Stimulated activated CD4-positive, alpha-beta T cell treated with anti-CD3 and anti-CD28 coated beads, Interleukin-4, amount 100 ng/mL, for 24 hours (primary cell): ENCODE measurements around the gene ZNF431.
"Not testable (repeated sequence)": the region's sequence is repeated elsewhere in the genome, so short reads cannot be mapped to it uniquely, and the experiment has no call there.

ENCODE experiments used
- DNase-seq: peaks from one replicate; pipeline ENCODE4 v3.0.0-alpha.2; 2020

The ZNF431 gene

GRCh38 chr19:21147540-21147939 lies 5.7 kb downstream of the ZNF431 start:
- DNase-seq: no peak

- DNase-seq: no peak
These were observed 6.8 kb downstream of the ZNF431 start for GRCh38 chr19:21148681-21149080.

GRCh38 chr19:21149877-21150276 lies 8.0 kb downstream of the ZNF431 start:
- DNase-seq: no peak

DNA sequence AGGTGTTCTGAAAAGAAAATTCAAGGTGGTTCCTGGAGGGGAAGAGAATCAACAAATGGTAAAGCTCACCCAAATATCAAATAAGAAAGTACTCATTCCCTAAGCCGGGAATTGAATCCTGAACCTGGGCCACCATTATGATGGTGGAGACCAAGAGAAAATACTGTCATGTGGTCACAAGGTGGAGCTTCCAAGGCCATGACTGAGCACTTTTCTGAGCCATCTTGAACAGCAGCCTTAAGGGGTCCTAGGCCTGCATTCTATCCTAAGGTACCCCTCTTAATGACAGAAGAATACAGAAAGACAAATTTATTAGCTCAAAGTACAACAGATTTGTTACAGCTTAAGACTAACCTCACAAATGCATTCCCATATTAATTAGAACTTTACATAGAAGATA lies 9.6 kb downstream of the ZNF431 start:
- DNase-seq: no peak

- DNase-seq: no peak
These were observed 16.8 kb downstream of the ZNF431 start for GRCh38 chr19:21158523-21159135.

- no peak for DNase-seq
These were observed 22.7 kb downstream of the ZNF431 start for GRCh38 chr19:21164541-21164940.

- no peak for DNase-seq
These were observed 24.6 kb downstream of the ZNF431 start for GRCh38 chr19:21166436-21166835.

- DNase-seq: no peak
These were observed 55.9 kb downstream of the ZNF431 start for GRCh38 chr19:21197590-21198295.

DNA sequence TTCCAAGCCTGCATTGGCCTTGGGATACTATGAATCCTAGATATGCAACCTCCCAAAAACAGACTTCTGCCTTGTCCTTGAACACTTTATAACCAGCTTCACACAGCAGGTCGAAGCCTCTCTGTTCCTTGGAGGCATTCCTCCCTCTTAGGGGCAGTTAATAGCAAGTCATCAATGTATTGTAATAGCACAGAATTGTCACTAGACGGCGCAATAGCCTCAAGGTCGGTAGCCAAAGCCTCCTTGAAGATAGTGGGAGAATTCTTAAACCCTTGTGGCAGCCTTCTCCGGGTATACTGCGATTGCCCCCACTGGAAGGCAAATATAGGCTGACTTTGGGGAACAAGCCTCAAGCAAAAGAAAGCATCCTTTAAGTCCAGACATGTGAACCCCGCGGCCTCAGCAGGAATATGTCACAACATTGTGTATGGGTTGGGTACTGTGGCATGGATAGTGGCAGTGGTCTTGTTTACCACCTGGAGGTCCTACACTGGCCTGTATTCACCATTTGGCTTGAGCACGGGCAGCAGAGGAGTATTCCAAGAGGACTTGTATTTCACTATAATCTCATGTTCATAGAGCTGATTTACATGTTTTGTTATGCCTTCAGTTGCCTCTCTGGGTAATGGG lies 61.1 kb downstream of the ZNF431 start:
- peak; percentile 24 for DNase-seq

GRCh38 chr19:21210037-21210621 lies 68.3 kb downstream of the ZNF431 start:
- DNase-seq: no peak

- DNase-seq: no peak
These were observed 79.9 kb downstream of the ZNF431 start for GRCh38 chr19:21221693-21222092.

DNA sequence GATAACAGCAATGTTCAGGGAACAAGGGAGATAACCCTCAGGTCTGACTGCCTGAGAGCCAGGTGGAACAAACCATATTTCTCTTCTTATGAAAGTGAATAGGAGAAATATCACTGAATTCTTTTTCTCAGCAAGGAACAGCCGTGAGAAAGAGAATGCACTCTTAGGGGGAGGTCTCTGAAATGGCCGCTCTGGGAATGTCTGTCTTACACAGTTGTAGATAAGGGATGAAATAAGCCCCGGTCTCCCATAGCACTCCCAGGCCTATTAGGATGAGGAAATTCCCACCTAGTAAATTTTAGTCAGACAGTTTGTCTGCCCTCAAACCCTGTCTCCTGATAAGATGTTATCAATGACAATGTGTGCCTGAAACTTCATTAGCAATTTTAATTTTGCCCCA lies 88.1 kb downstream of the ZNF431 start:
- not testable (repeated sequence) for DNase-seq

DNA sequence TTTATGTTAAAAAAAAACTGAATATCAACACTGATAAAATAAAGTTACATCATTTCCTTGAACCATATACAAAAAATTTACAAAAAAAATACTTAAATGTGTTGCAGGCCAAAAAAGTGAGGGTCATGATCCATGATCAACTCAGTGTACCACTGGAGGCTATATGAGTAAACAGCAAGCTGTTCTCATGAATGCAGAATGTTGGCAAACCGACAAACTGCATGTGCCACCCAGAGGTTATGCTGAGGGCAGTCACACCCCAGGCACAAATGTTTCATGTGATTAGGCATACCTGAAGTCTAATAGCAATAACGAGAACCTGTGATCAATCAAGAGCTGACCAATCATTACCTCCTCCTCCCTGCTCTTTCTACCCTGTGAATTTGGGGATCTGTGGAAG lies 91.9 kb downstream of the ZNF431 start:
- no peak for DNase-seq

GRCh38 chr19:21236751-21237150 lies 94.9 kb downstream of the ZNF431 start:
- DNase-seq: not testable (repeated sequence)

- no peak for DNase-seq
These were observed 96.8 kb downstream of the ZNF431 start for GRCh38 chr19:21238670-21239069.
